SK-N-SH (cell line): Measurements from ENCODE around the gene F9. TPM values are rescaled to one million over a fixed set of nuclear protein-coding genes. Genes with fewer than 3 reads are reported as not detected.

Experiments
- CTCF ChIA-PET: fragments of 300-600, 350-600 bp; formaldehyde crosslinking; extraction: SDS; loops from one replicate; lab custom pipeline; 2021; lab: Yijun Ruan, JAX
- POLR2A ChIA-PET: fragments of 350-600 bp; sonication (Branson Sonifier 250); formaldehyde crosslinking; extraction: SDS; loops from one replicate; lab custom pipeline; 2020; ENCODE audit warnings: antibody characterized with exemption, inconsistent platforms; lab: Yijun Ruan, JAX
- DNase-seq: peaks from one replicate; pipeline ENCODE4 v3.0.0; 2012
- H2AFZ ChIP-seq: fragments of 200-600 bp; sonication (generic); 2 replicates; pipeline ENCODE4 v1.8.1; 2016; ENCODE audit warnings: antibody characterized with exemption, mild to moderate bottlenecking, low read depth
- H3F3A ChIP-seq: fragments of 200-600 bp; sonication (generic); replicated peaks from 2 replicates; pipeline ENCODE3; 2016; ENCODE audit warnings: antibody characterized with exemption, mild to moderate bottlenecking; ENCODE audit not compliant: insufficient read depth
- H3K27ac ChIP-seq, 2 experiments: fragments of 200-500 bp in 1 of 2; fragments of 200-600 bp in 1 of 2; sonication (Bioruptor generic) in 1 of 2; sonication (generic), shearing (Covaris generic) in 1 of 2; 2 replicates each; pipeline versions ENCODE4 v1.5.1 to v1.6.1; 2014 to 2016; ENCODE audit warnings: low read depth in 2 of 2, inconsistent platforms in 1 of 2, low read length in 1 of 2, mild to moderate bottlenecking in 1 of 2, mixed read lengths in 1 of 2
- H3K27me3 ChIP-seq: fragments of 200-600 bp; sonication (generic), shearing (Covaris generic); 2 replicates; pipeline ENCODE4 v1.6.1; 2016; ENCODE audit warnings: mixed run types; ENCODE audit not compliant: insufficient read depth
- H3K36me3 ChIP-seq, 2 experiments: fragments of 200-500 bp in 1 of 2; fragments of 200-600 bp in 1 of 2; sonication (Bioruptor generic) in 1 of 2; sonication (generic) in 1 of 2; replicated peaks in 1 of 2; 2 replicates each; pipeline versions ENCODE3 to v1.5.1; 2014 to 2016; ENCODE audit warnings: low read length in 1 of 2, mild to moderate bottlenecking in 1 of 2; ENCODE audit not compliant: insufficient read depth in 2 of 2, control insufficient read depth in 1 of 2
- H3K4me1 ChIP-seq, 2 experiments: fragments of 200-500 bp in 1 of 2; fragments of 200-600 bp in 1 of 2; sonication (Bioruptor generic) in 1 of 2; sonication (generic), shearing (Covaris generic) in 1 of 2; 2 replicates each; pipeline versions ENCODE4 v1.5.1 to v1.6.1; 2014 to 2016; ENCODE audit warnings: low read depth in 1 of 2, low read length in 1 of 2, mixed run types in 1 of 2; ENCODE audit not compliant: insufficient read depth in 2 of 2, control insufficient read depth in 1 of 2
- H3K4me2 ChIP-seq: fragments of 200-600 bp; sonication (generic), shearing (Covaris generic); 2 replicates; pipeline ENCODE4 v1.6.1; 2017; ENCODE audit warnings: mixed run types
- H3K4me3 ChIP-seq, 2 experiments: fragments of 200-500 bp in 1 of 2; fragments of 200-600 bp in 1 of 2; sonication (Bioruptor generic) in 1 of 2; sonication (generic), shearing (Covaris generic) in 1 of 2; 2 replicates each; pipeline versions ENCODE4 v1.5.1 to v1.8.1; 2014 to 2016; ENCODE audit warnings: low read depth in 2 of 2, inconsistent platforms in 1 of 2, low read length in 1 of 2, mild to moderate bottlenecking in 1 of 2, mixed read lengths in 1 of 2, moderate library complexity in 1 of 2
- H3K79me2 ChIP-seq: fragments of 200-600 bp; sonication (generic); 2 replicates; pipeline ENCODE4 v1.8.1; 2017; ENCODE audit warnings: mild to moderate bottlenecking; ENCODE audit not compliant: insufficient read depth
- H3K9ac ChIP-seq: fragments of 200-600 bp; sonication (generic); 2 replicates; pipeline ENCODE4 v1.6.1; 2017; ENCODE audit warnings: mixed run types
- H3K9me2 ChIP-seq: fragments of 200-600 bp; sonication (generic); 2 replicates; pipeline ENCODE4 v1.6.1; 2017; ENCODE audit warnings: mixed run types
- H3K9me3 ChIP-seq: fragments of 200-600 bp; sonication (generic); 2 replicates; pipeline ENCODE4 v1.6.1; 2017; ENCODE audit warnings: mixed run types, mild to moderate bottlenecking, moderate library complexity
- H4K20me1 ChIP-seq: fragments of 200-600 bp; sonication (generic); 2 replicates; pipeline ENCODE4 v1.6.1; 2017; ENCODE audit warnings: mild to moderate bottlenecking, mixed run types; ENCODE audit not compliant: insufficient read depth
- CHD2 ChIP-seq: fragments of 150-350 bp; IDR thresholded peaks from 2 replicates; pipeline ENCODE4 v1.6.1; 2018; ENCODE audit warnings: low read length; ENCODE audit not compliant: partially characterized antibody
- EP300 ChIP-seq, 2 experiments: IDR thresholded peaks; 2 replicates each; pipeline versions ENCODE4 v1.4.0 to v1.6.1; 2012; ENCODE audit warnings: borderline replicate concordance in 1 of 2, low read depth in 1 of 2, low read length in 1 of 2
- EZH2phosphoT487 ChIP-seq: fragments of 200-600 bp; sonication (generic); IDR thresholded peaks from 2 replicates; pipeline ENCODE4 v1.6.1; 2017; ENCODE audit warnings: low read depth, mixed run types, mild to moderate bottlenecking, antibody characterized with exemption, moderate library complexity, borderline replicate concordance
- FOSL2 ChIP-seq: IDR thresholded peaks from 2 replicates; pipeline ENCODE4 v1.4.0; 2012; ENCODE audit warnings: low read depth, mild to moderate bottlenecking, moderate library complexity, borderline replicate concordance
- FOXJ3 ChIP-seq: sonication (generic); formaldehyde crosslinking; IDR thresholded peaks from 2 replicates; pipeline ENCODE4 v1.5.1; 2020; ENCODE audit warnings: mild to moderate bottlenecking, missing genetic modification reagents
- FOXM1 ChIP-seq: IDR thresholded peaks from 2 replicates; pipeline ENCODE4 v1.4.0; 2012; ENCODE audit warnings: low read depth, mild to moderate bottlenecking
- GATA2 ChIP-seq: sonication (generic); formaldehyde crosslinking; IDR thresholded peaks from 2 replicates; pipeline ENCODE4 v1.5.0; 2020; ENCODE audit warnings: mild to moderate bottlenecking, missing genetic modification reagents
- IRF3 ChIP-seq: fragments of 150-350 bp; IDR thresholded peaks from 2 replicates; pipeline ENCODE4 v1.6.1; 2016; ENCODE audit warnings: mild to moderate bottlenecking, low read depth, low read length
- JUND ChIP-seq: IDR thresholded peaks from 2 replicates; pipeline ENCODE4 v1.4.0; 2012
- PBX3 ChIP-seq: IDR thresholded peaks from 2 replicates; pipeline ENCODE4; 2012
- POLR2AphosphoS5 ChIP-seq: IDR thresholded peaks from 2 replicates; pipeline ENCODE4 v1.6.1; 2012; ENCODE audit warnings: low read depth, low read length
- RCOR1 ChIP-seq: fragments of 150-350 bp; IDR thresholded peaks from 2 replicates; pipeline ENCODE4 v1.6.1; 2017; ENCODE audit warnings: antibody characterized with exemption, low read length
- SIN3A ChIP-seq: IDR thresholded peaks from 2 replicates; pipeline ENCODE4 v1.6.1; 2012; ENCODE audit warnings: low read depth, mild to moderate bottlenecking, low read length, moderate library complexity, borderline replicate concordance
- SMC3 ChIP-seq: IDR thresholded peaks from 2 replicates; pipeline ENCODE4 v1.6.1; 2012; ENCODE audit warnings: low read depth, low read length, improper control_type of control experiment
- TCF12 ChIP-seq: IDR thresholded peaks from 2 replicates; pipeline ENCODE4 v1.4.0; 2012
- ZBTB33 ChIP-seq: IDR thresholded peaks from 2 replicates; pipeline ENCODE4 v1.4.0; 2012; ENCODE audit warnings: low read depth, borderline replicate concordance
- WGBS: methylation state at CpG from one replicate; pipeline ENCODE4 v1.1.6; 2017; ENCODE audit warnings: low lambda C conversion rate; 5-methylcytosine and 5-hydroxymethylcytosine counted together
- polyA plus RNA-seq, 3 experiments: library from polyadenylated mRNA; depleted of rRNA; stranded (reverse); fragments of >200 nt; gene quantifications; 2 replicates each; pipeline ENCODE4 v1.2.3, GENCODE V29; 2012
- TF ChIP-seq, protein P1 (sequence below): IDR thresholded peaks from 2 replicates; pipeline ENCODE4 v1.4.0; 2012; ENCODE audit warnings: low read depth
- TF ChIP-seq, protein P2 (sequence below): IDR thresholded peaks from 2 replicates; pipeline ENCODE4 v1.6.1; 2012; ENCODE audit warnings: mild to moderate bottlenecking, low read depth, low read length, moderate library complexity

F9 gene
- not detected in 2 replicates for polyA plus RNA-seq (2012; rRNA removed)
- not detected in 2 replicates for polyA plus RNA-seq (2012; cell fraction: cytosol; rRNA removed)
- not detected in 2 replicates for polyA plus RNA-seq (2012; cell fraction: nucleus; rRNA removed)

- no peak within 1 kb of the TSS for H3K4me2 ChIP-seq
- TF ChIP-seq FOSL2 (no peak), RCOR1 (no peak), FOXJ3 (CRISPR knock-in tag) (no peak), ZBTB33 (no peak)
- H4K20me1 ChIP-seq, result no peaks in the 10 kb centered on the region
- no peaks in the 10 kb centered on the region for H3K4me1 ChIP-seq
- H3K4me3 ChIP-seq, result no peak within 1 kb of the TSS
- 36% methylated on average over 4 of the region's 4 CpGs for WGBS
- H3K9me2 ChIP-seq, result no peaks in the 10 kb centered on the region
- POLR2A ChIA-PET, result no interaction called here
- H3F3A ChIP-seq, result no peaks in the 10 kb centered on the region
- no peaks in the 10 kb centered on the region for H3K27me3 ChIP-seq
- no peak within 1 kb of the TSS for H3K27ac ChIP-seq
- no peak for DNase-seq
- no peaks in the 10 kb centered on the region for H3K36me3 ChIP-seq
- H2AFZ ChIP-seq, result no peak within 1 kb of the TSS
- CTCF ChIA-PET, result no interaction called here
- no peaks in the 10 kb centered on the region for H3K9me3 ChIP-seq
- H3K79me2 ChIP-seq, result no peaks in the 10 kb centered on the region
- no peak within 1 kb of the TSS for H3K9ac ChIP-seq
These were observed at the start of gene F9 for GRCh38 chrX:139530550-139530949. TSS of gene F9 (plus strand) at chrX:139530739. CDS start at chrX:139530765, 26 bp downstream.

DNA sequence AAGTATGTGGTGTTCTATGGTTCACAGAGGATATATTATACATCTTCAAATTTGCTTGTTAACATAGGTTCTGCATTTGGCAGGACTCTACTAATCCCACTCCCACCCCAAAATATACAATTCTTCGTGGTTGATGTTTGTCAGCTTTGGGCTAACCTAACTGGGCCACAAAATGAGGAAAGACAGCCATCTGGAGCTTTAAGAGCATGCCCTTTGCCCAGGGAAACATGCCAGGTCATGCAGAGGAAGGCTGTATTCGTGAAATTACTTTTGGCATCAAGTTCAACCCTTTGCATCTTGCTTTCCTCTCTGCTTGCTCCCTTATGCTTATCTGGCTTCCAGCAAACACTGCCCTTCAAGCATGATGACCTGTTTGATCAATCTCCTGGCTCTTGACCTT lies 46.8 kb upstream of the F9 start:
- Histone ChIP-seq H2AFZ (no peak overlapping the region), H3K9ac (no peak overlapping the region), H3K9me3 (no peaks in the 10 kb centered on the region), H3K9me2 (no peaks in the 10 kb centered on the region), H3K4me3 (no peak overlapping the region), H3K79me2 (no peaks in the 10 kb centered on the region), H3K27me3 (no peaks in the 10 kb centered on the region), H3K4me1 (no peaks in the 10 kb centered on the region), H3K4me2 (no peak overlapping the region), H4K20me1 (no peaks in the 10 kb centered on the region), H3K36me3 (no peaks in the 10 kb centered on the region), H3F3A (no peaks in the 10 kb centered on the region), H3K27ac (no peak overlapping the region)
- DNase-seq, result no peak
- ChIA-PET CTCF (no interaction called here), POLR2A (no interaction called here)
- WGBS, result 0% methylated on average over 2 of the region's 2 CpGs
- TF ChIP-seq, protein P1, sequence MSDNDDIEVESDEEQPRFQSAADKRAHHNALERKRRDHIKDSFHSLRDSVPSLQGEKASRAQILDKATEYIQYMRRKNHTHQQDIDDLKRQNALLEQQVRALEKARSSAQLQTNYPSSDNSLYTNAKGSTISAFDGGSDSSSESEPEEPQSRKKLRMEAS, result no peak
- no peak for TF ChIP-seq PBX3
- no peak for TF ChIP-seq ZBTB33
- no peak for TF ChIP-seq GATA2 (CRISPR knock-in tag)
- TF ChIP-seq JUND, result no peak
- no peak for TF ChIP-seq FOXM1
- TF ChIP-seq, protein P2, sequence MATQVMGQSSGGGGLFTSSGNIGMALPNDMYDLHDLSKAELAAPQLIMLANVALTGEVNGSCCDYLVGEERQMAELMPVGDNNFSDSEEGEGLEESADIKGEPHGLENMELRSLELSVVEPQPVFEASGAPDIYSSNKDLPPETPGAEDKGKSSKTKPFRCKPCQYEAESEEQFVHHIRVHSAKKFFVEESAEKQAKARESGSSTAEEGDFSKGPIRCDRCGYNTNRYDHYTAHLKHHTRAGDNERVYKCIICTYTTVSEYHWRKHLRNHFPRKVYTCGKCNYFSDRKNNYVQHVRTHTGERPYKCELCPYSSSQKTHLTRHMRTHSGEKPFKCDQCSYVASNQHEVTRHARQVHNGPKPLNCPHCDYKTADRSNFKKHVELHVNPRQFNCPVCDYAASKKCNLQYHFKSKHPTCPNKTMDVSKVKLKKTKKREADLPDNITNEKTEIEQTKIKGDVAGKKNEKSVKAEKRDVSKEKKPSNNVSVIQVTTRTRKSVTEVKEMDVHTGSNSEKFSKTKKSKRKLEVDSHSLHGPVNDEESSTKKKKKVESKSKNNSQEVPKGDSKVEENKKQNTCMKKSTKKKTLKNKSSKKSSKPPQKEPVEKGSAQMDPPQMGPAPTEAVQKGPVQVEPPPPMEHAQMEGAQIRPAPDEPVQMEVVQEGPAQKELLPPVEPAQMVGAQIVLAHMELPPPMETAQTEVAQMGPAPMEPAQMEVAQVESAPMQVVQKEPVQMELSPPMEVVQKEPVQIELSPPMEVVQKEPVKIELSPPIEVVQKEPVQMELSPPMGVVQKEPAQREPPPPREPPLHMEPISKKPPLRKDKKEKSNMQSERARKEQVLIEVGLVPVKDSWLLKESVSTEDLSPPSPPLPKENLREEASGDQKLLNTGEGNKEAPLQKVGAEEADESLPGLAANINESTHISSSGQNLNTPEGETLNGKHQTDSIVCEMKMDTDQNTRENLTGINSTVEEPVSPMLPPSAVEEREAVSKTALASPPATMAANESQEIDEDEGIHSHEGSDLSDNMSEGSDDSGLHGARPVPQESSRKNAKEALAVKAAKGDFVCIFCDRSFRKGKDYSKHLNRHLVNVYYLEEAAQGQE, result no peak
- no peak for TF ChIP-seq SMC3
- no peak for TF ChIP-seq POLR2AphosphoS5
- TF ChIP-seq EZH2phosphoT487, result no peak
- no peak for TF ChIP-seq EP300 (IDR thresholded peaks at IDR 0.05; ENCODE audit: borderline replicate concordance in 1 of 2, low read depth in 1 of 2, low read length in 1 of 2)
- TF ChIP-seq FOXJ3 (CRISPR knock-in tag), result no peak
- TF ChIP-seq IRF3, result no peak
- no peak for TF ChIP-seq TCF12
- TF ChIP-seq SIN3A, result no peak
- no peak for TF ChIP-seq CHD2
